HTR-8/SVneo (cell line): Measurements from ENCODE around the gene TMEM109.

Experiments used
- DNase-seq: peaks from one replicate; pipeline ENCODE4 v3.0.0; 2011; ENCODE audit warnings: low spot score, mixed read lengths; ENCODE audit not compliant: insufficient read length
- FAIRE-seq: peaks from 2 replicates; lab custom pipeline; 2011; peaks lifted over from hg19 to GRCh38; lab: Jason Lieb, UNC

The TMEM109 gene

GRCh38 chr11:60937811-60938210, 23.9 kb downstream of the TMEM109 start:
- FAIRE-seq, result no peak
- no peak for DNase-seq

- FAIRE-seq (no peak), DNase-seq (no peak)
These were observed 24.5 kb downstream of the TMEM109 start for GRCh38 chr11:60938500-60938899.

GRCh38 chr11:60939301-60939700, 25.3 kb downstream of the TMEM109 start:
- FAIRE-seq (no peak), DNase-seq (no peak)

GRCh38 chr11:60939855-60940254, 25.9 kb downstream of the TMEM109 start:
- FAIRE-seq (no peak), DNase-seq (no peak)

- no peak for FAIRE-seq
- no peak for DNase-seq
These were observed 27.6 kb downstream of the TMEM109 start for GRCh38 chr11:60941371-60942119.

GRCh38 chr11:60942219-60942618, 28.3 kb downstream of the TMEM109 start:
- no peak for DNase-seq
- FAIRE-seq, result no peak

- DNase-seq (no peak), FAIRE-seq (no peak)
These were observed 29.1 kb downstream of the TMEM109 start for GRCh38 chr11:60942970-60943565.

- FAIRE-seq (no peak), DNase-seq (no peak)
These were observed 30.7 kb downstream of the TMEM109 start for GRCh38 chr11:60944490-60945294.

- no peak for FAIRE-seq
- no peak for DNase-seq
These were observed 31.3 kb downstream of the TMEM109 start for GRCh38 chr11:60945295-60945667.

GRCh38 chr11:60946601-60947264, 32.8 kb downstream of the TMEM109 start:
- DNase-seq (no peak), FAIRE-seq (no peak)

GRCh38 chr11:60947700-60948099, 33.7 kb downstream of the TMEM109 start:
- DNase-seq, result no peak

GRCh38 chr11:60948250-60948649, 34.3 kb downstream of the TMEM109 start:
- no peak for FAIRE-seq
- no peak for DNase-seq

More at GRCh38 chr11:60947700-60948099, 33.7 kb downstream of the TMEM109 start:
- no peak for FAIRE-seq

GRCh38 chr11:60950024-60950423, 36.1 kb downstream of the TMEM109 start:
- DNase-seq, result no peak
- no peak for FAIRE-seq

- no peak for DNase-seq
- no peak for FAIRE-seq
These were observed 37.1 kb downstream of the TMEM109 start for GRCh38 chr11:60950933-60951605.

GRCh38 chr11:60951606-60951903, 37.6 kb downstream of the TMEM109 start:
- no peak for FAIRE-seq
- no peak for DNase-seq

- no peak for FAIRE-seq
- DNase-seq, result no peak
These were observed 38.2 kb downstream of the TMEM109 start, which contains the start of gene SLC15A3 for GRCh38 chr11:60951904-60952741. SLC15A3 (minus strand) TSS chr11:60952176; CDS start chr11:60951551, 625 bp downstream.

GRCh38 chr11:60952742-60953170, 38.8 kb downstream of the TMEM109 start:
- DNase-seq (no peak), FAIRE-seq (no peak)

GRCh38 chr11:60953781-60954180, 39.8 kb downstream of the TMEM109 start:
- DNase-seq (no peak), FAIRE-seq (no peak)

GRCh38 chr11:60954421-60954820, 40.5 kb downstream of the TMEM109 start:
- DNase-seq (no peak), FAIRE-seq (no peak)
